H1 (cell line): Measurements from ENCODE around the gene ST14. TPM values are rescaled to one million over a fixed set of nuclear protein-coding genes. Genes with fewer than 3 reads are reported as not detected.

Source experiments
- CTCF ChIA-PET: fragments of 300-600 bp; sonication (Branson Sonifier 250); formaldehyde crosslinking; loops from one replicate; lab custom pipeline; 2021; ENCODE audit not compliant: partially characterized antibody; lab: Charles Lee
- POLR2A ChIA-PET: fragments of 300-600 bp; sonication (Branson Sonifier 250); formaldehyde crosslinking; loops from one replicate; lab custom pipeline; 2021; ENCODE audit warnings: inconsistent platforms; ENCODE audit not compliant: partially characterized antibody; lab: Charles Lee
- DNase-seq, 2 experiments: peaks; one replicate each; pipeline versions ENCODE4 v3.0.0 to v3.0.0-alpha.2; 2010 to 2022; ENCODE audit warnings: low spot score in 2 of 2, low read depth in 1 of 2, mixed read lengths in 1 of 2
- FAIRE-seq: peaks from 2 replicates; lab custom pipeline; 2011; peaks lifted over from hg19 to GRCh38; lab: Jason Lieb, UNC
- H2AFZ ChIP-seq: 2 replicates; pipeline ENCODE4 v1.8.1; 2012; ENCODE audit warnings: low read length, inconsistent platforms
- H2AK5ac ChIP-seq: 2 replicates; pipeline ENCODE4 v1.6.1; 2013; ENCODE audit warnings: low read depth, low read length
- H2BK120ac ChIP-seq: replicated peaks from 2 replicates; pipeline ENCODE3; 2013; ENCODE audit warnings: low read depth, low read length, inconsistent platforms
- H2BK12ac ChIP-seq: 2 replicates; pipeline ENCODE4 v1.6.1; 2013; ENCODE audit warnings: low read depth, low read length
- H2BK15ac ChIP-seq: 2 replicates; pipeline ENCODE4 v1.6.1; 2013; ENCODE audit warnings: low read length
- H2BK20ac ChIP-seq: 2 replicates; pipeline ENCODE4 v1.6.1; 2013; ENCODE audit warnings: low read length
- H2BK5ac ChIP-seq: 2 replicates; pipeline ENCODE4 v1.6.1; 2013; ENCODE audit warnings: low read depth, low read length
- H3K14ac ChIP-seq: 2 replicates; pipeline ENCODE4 v1.6.1; 2013; ENCODE audit warnings: inconsistent platforms; ENCODE audit not compliant: insufficient read length
- H3K18ac ChIP-seq: 2 replicates; pipeline ENCODE4 v1.6.1; 2013; ENCODE audit warnings: low read length; ENCODE audit errors: extremely low read depth
- H3K23ac ChIP-seq: 2 replicates; pipeline ENCODE4 v1.6.1; 2013; ENCODE audit warnings: inconsistent platforms; ENCODE audit not compliant: insufficient read length
- H3K23me2 ChIP-seq: 2 replicates; pipeline ENCODE4 v1.6.1; 2013; ENCODE audit warnings: low read depth, low read length
- H3K27ac ChIP-seq: 2 replicates; pipeline ENCODE4 v1.6.1; 2011; ENCODE audit warnings: low read depth, low read length, inconsistent platforms
- H3K27me3 ChIP-seq, 4 experiments: replicated peaks in 1 of 4; 1 replicate in 1 of 4; 2 replicates in 3 of 4; pipeline versions ENCODE4 v1.6.1 to v1.8.1; 2011 to 2013; ENCODE audit warnings: low read length in 3 of 4, mild to moderate bottlenecking in 3 of 4, inconsistent platforms in 2 of 4, mixed read lengths in 2 of 4, moderate library complexity in 1 of 4; ENCODE audit not compliant: control insufficient read depth in 3 of 4, insufficient read depth in 3 of 4; ENCODE audit errors: extremely low read depth in 1 of 4
- H3K36me3 ChIP-seq, 4 experiments: 2 replicates each; pipeline versions ENCODE4 v1.6.1 to v1.8.1; 2011 to 2013; ENCODE audit warnings: mild to moderate bottlenecking in 4 of 4, low read length in 3 of 4, moderate library complexity in 2 of 4, control low read depth in 1 of 4, inconsistent platforms in 1 of 4; ENCODE audit not compliant: insufficient read depth in 4 of 4, control insufficient read depth in 2 of 4
- H3K4ac ChIP-seq: replicated peaks from 2 replicates; pipeline ENCODE3; 2013; ENCODE audit warnings: low read length, low read depth, mixed read lengths, inconsistent platforms; ENCODE audit not compliant: insufficient read length
- H3K4me1 ChIP-seq, 4 experiments: replicated peaks in 1 of 4; 1 replicate in 1 of 4; 2 replicates in 3 of 4; pipeline versions ENCODE4 v1.6.1 to v1.8.1; 2011 to 2013; ENCODE audit warnings: low read length in 3 of 4, inconsistent platforms in 2 of 4, mixed read lengths in 1 of 4; ENCODE audit not compliant: insufficient read depth in 4 of 4, control insufficient read depth in 3 of 4
- H3K4me2 ChIP-seq, 2 experiments: 2 replicates each; pipeline versions ENCODE4 v1.6.1 to v1.8.1; 2011 to 2013; ENCODE audit warnings: low read depth in 2 of 2, low read length in 2 of 2, control low read depth in 1 of 2, inconsistent platforms in 1 of 2, mild to moderate bottlenecking in 1 of 2; ENCODE audit not compliant: insufficient read depth in 1 of 2
- H3K4me3 ChIP-seq, 4 experiments: fragments of 200-600, 300-600 bp in 1 of 4; sonication (generic), shearing (Covaris generic), sonication (Bioruptor Twin) in 1 of 4; 2 replicates each; pipeline versions ENCODE4 v1.5.1 to v1.8.1; 2011 to 2016; ENCODE audit warnings: low read length in 4 of 4, low read depth in 3 of 4, control low read depth in 2 of 4, inconsistent platforms in 2 of 4, mild to moderate bottlenecking in 2 of 4, mixed read lengths in 1 of 4, moderate library complexity in 1 of 4; ENCODE audit not compliant: insufficient read depth in 2 of 4; ENCODE audit errors: extremely low read depth in 1 of 4
- H3K56ac ChIP-seq: replicated peaks from 2 replicates; pipeline ENCODE3; 2013; ENCODE audit warnings: low read depth, mild to moderate bottlenecking, mixed read lengths, low read length, inconsistent platforms; ENCODE audit not compliant: insufficient read length
- H3K79me1 ChIP-seq: 2 replicates; pipeline ENCODE4 v1.6.1; 2013; ENCODE audit warnings: low read depth, low read length, control low read depth
- H3K79me2 ChIP-seq, 2 experiments: 2 replicates each; pipeline versions ENCODE4 v1.6.1 to v1.8.1; 2012 to 2013; ENCODE audit warnings: low read length in 2 of 2, mild to moderate bottlenecking in 2 of 2, inconsistent platforms in 1 of 2; ENCODE audit not compliant: insufficient read depth in 2 of 2, control insufficient read depth in 1 of 2
- H3K9ac ChIP-seq, 4 experiments: replicated peaks in 1 of 4; 1 replicate in 1 of 4; 2 replicates in 3 of 4; pipeline versions ENCODE4 v1.6.1 to v1.8.1; 2011 to 2013; ENCODE audit warnings: low read depth in 3 of 4, low read length in 3 of 4, control low read depth in 2 of 4, mild to moderate bottlenecking in 2 of 4, moderate library complexity in 2 of 4, inconsistent platforms in 1 of 4; ENCODE audit errors: extremely low read depth in 1 of 4
- H3K9me3 ChIP-seq, 2 experiments: 2 replicates each; pipeline versions ENCODE4 v1.6.1 to v1.8.1; 2012 to 2013; ENCODE audit warnings: mild to moderate bottlenecking in 2 of 2, moderate library complexity in 2 of 2, control low read depth in 1 of 2, inconsistent platforms in 1 of 2, low read depth in 1 of 2, low read length in 1 of 2, mixed read lengths in 1 of 2; ENCODE audit not compliant: insufficient read depth in 2 of 2
- H4K20me1 ChIP-seq, 2 experiments: replicated peaks in 1 of 2; 2 replicates each; pipeline versions ENCODE3 to v1.8.1; 2011 to 2013; ENCODE audit warnings: inconsistent platforms in 2 of 2, low read length in 2 of 2, mild to moderate bottlenecking in 1 of 2; ENCODE audit not compliant: insufficient read depth in 2 of 2, control insufficient read depth in 1 of 2
- H4K5ac ChIP-seq: 2 replicates; pipeline ENCODE4 v1.6.1; 2013; ENCODE audit warnings: low read length, low read depth, mixed read lengths, inconsistent platforms; ENCODE audit not compliant: insufficient read length
- H4K8ac ChIP-seq: 2 replicates; pipeline ENCODE4 v1.8.0; 2013; ENCODE audit warnings: mild to moderate bottlenecking, moderate library complexity, low read length, inconsistent platforms; ENCODE audit not compliant: insufficient read depth; ENCODE audit errors: extremely low read depth
- H4K91ac ChIP-seq: replicated peaks from 2 replicates; pipeline ENCODE3; 2013; ENCODE audit warnings: low read length, mixed read lengths, inconsistent platforms; ENCODE audit not compliant: insufficient read length
- CHD1 ChIP-seq: IDR thresholded peaks from 2 replicates; pipeline ENCODE4 v1.6.1; 2012; ENCODE audit warnings: low read depth, low read length, improper control_type of control experiment
- CREB1 ChIP-seq: IDR thresholded peaks from 2 replicates; pipeline ENCODE4 v1.6.1; 2012; ENCODE audit warnings: inconsistent platforms
- CTBP2 ChIP-seq: IDR thresholded peaks from 2 replicates; pipeline ENCODE4 v1.7.0; 2011; ENCODE audit warnings: borderline replicate concordance, mild to moderate bottlenecking, moderate library complexity, mixed read lengths, low read length; ENCODE audit not compliant: insufficient read depth, insufficient read length
- GABPA ChIP-seq: IDR thresholded peaks from 2 replicates; pipeline ENCODE4 v1.6.1; 2011; ENCODE audit warnings: mild to moderate bottlenecking, low read length, moderate library complexity, borderline replicate concordance; ENCODE audit not compliant: insufficient read depth
- HDAC2 ChIP-seq, 2 experiments: fragments of 300-600 bp in 1 of 2; sonication (generic) in 1 of 2; IDR thresholded peaks; 2 replicates each; pipeline ENCODE4 v1.6.1; 2011 to 2012; ENCODE audit warnings: low read depth in 2 of 2, low read length in 2 of 2, mild to moderate bottlenecking in 2 of 2, moderate library complexity in 2 of 2, borderline replicate concordance in 1 of 2, inconsistent platforms in 1 of 2
- RBBP5 ChIP-seq: IDR thresholded peaks from 2 replicates; pipeline ENCODE4 v1.7.1; 2012; ENCODE audit warnings: low read depth, mild to moderate bottlenecking, inconsistent platforms, low read length, moderate library complexity, borderline replicate concordance
- SAP30 ChIP-seq: fragments of 300-600 bp; sonication (generic); IDR thresholded peaks from 2 replicates; pipeline ENCODE4 v1.7.1; 2012; ENCODE audit warnings: low read length, moderate library complexity, mild to moderate bottlenecking, inconsistent platforms; ENCODE audit not compliant: insufficient read depth, insufficient replicate concordance
- SIRT6 ChIP-seq: IDR thresholded peaks from one replicate; pipeline ENCODE4 v1.7.1; 2012; ENCODE audit warnings: low read length, inconsistent platforms
- SP2 ChIP-seq: IDR thresholded peaks from 2 replicates; pipeline ENCODE4 v1.6.1; 2012; ENCODE audit warnings: mild to moderate bottlenecking, low read length, inconsistent platforms
- WGBS, 2 experiments: shearing (Covaris generic) in 1 of 2; methylation state at CpG; one replicate each; pipeline versions ENCODE4 v1.1.6 to v1.1.7; 2013 to 2015; ENCODE audit warnings: low lambda C conversion rate in 2 of 2, mixed read lengths in 2 of 2, inconsistent platforms in 1 of 2, low coverage in 1 of 2, missing lambda C conversion rate in 1 of 2; ENCODE audit not compliant: insufficient replicate concordance in 2 of 2, insufficient coverage in 1 of 2, insufficient read length in 1 of 2; ENCODE audit errors: extremely low coverage in 1 of 2, missing lambda C conversion rate in 1 of 2; 5-methylcytosine and 5-hydroxymethylcytosine counted together
- polyA plus RNA-seq, 7 experiments: library from polyadenylated mRNA; depleted of rRNA in 3 of 7; stranded (reverse) in 5 of 7; unstranded in 2 of 7; fragments of >200 nt in 5 of 7; fragments of 200-250 nt in 2 of 7; gene quantifications; 1 replicate in 5 of 7; 2 replicates in 1 of 7; 4 replicates in 1 of 7; pipeline versions ENCODE4 v1.2.1 to v1.2.3, GENCODE V29; 2011 to 2013; ENCODE audit warnings: missing spikeins in 2 of 7, mixed read lengths in 2 of 7
- total RNA-seq: library from RNA; stranded (reverse); fragmentation: NEBNext Ultra II Directional; extraction: Animal tissue kit (Norgen Biotek cat#: 25700); gene quantifications from 2 replicates; pipeline ENCODE4 v1.2.1, GENCODE V29; 2021
- TF ChIP-seq, protein P1 (sequence below): IDR thresholded peaks from 2 replicates; pipeline ENCODE4 v1.6.1; 2011; ENCODE audit warnings: low read depth, mild to moderate bottlenecking, low read length; ENCODE audit not compliant: insufficient read depth

The ST14 gene
- total and polyA plus RNA-seq, 2 of the 8 experiments (the other 6 are each of a cell fraction or from before 2014, with no cell fraction given): 22.4 to 24.9 TPM

- H3K4me1 ChIP-seq: no peaks in the 10 kb centered on the region
- H3K79me2 ChIP-seq: no peaks in the 10 kb centered on the region
- H4K8ac ChIP-seq: no peak overlapping the region
- H3K18ac ChIP-seq: no peak overlapping the region
- no peak for FAIRE-seq
- H3K4me3 ChIP-seq: no peak overlapping the region
- no peak overlapping the region for H2BK120ac ChIP-seq
- H2BK12ac ChIP-seq: no peak overlapping the region
- H3K9me3 ChIP-seq: no peaks in the 10 kb centered on the region
- H2BK20ac ChIP-seq: no peak overlapping the region
- no peak overlapping the region for H2BK15ac ChIP-seq
- H3K9ac ChIP-seq: no peak overlapping the region
- no peak overlapping the region for H3K27ac ChIP-seq
- no peak overlapping the region for H4K5ac ChIP-seq
- DNase-seq: no peak
- WGBS, 2 experiments: 94% methylated on average over 27 of the region's 27 CpGs; no CpG with 5 or more reads in 1 of the 2 experiments
- no peak overlapping the region for H3K4me2 ChIP-seq
- no peak overlapping the region for H3K23ac ChIP-seq
- no peaks in the 10 kb centered on the region; the same call in 1 of the 2 replicates for H3K23me2 ChIP-seq
- H3K14ac ChIP-seq: no peak overlapping the region
- no peaks in the 10 kb centered on the region; a peak in 1 of 8 replicates for H3K36me3 ChIP-seq
- H2BK5ac ChIP-seq: no peak overlapping the region
- H4K91ac ChIP-seq: no peak overlapping the region
- ChIA-PET POLR2A (interaction anchor here (0.7 kb wide), 1 partner anchor 251 kb away, joined by 3 read pairs; no protein-coding TSS in a partner anchor), CTCF (interaction anchor here (1.0 to 1.7 kb wide), 3 partner anchors 9 to 58 kb away, joined by 4 to 6 read pairs (median 5); no protein-coding TSS in a partner anchor)
- H3K56ac ChIP-seq: no peak overlapping the region
- no peaks in the 10 kb centered on the region for H4K20me1 ChIP-seq
- no peaks in the 10 kb centered on the region for H3K79me1 ChIP-seq
- H2AFZ ChIP-seq: no peak overlapping the region
- no peak overlapping the region for H2AK5ac ChIP-seq
- H3K4ac ChIP-seq: no peak overlapping the region
- H3K27me3 ChIP-seq: no peaks in the 10 kb centered on the region
- TF ChIP-seq SIRT6 (no peak), CHD1 (no peak), GABPA (no peak), RBBP5 (no peak), CTBP2 (no peak), SP2 (no peak), SAP30 (no peak), CREB1 (no peak), HDAC2 (IDR thresholded peaks at IDR 0.05; ENCODE audit: borderline replicate concordance in 1 of 2, low read depth in 2 of 2, low read length in 2 of 2) (no peak)
- TF ChIP-seq, protein P1, sequence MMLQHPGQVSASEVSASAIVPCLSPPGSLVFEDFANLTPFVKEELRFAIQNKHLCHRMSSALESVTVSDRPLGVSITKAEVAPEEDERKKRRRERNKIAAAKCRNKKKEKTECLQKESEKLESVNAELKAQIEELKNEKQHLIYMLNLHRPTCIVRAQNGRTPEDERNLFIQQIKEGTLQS: no peak
Measured at GRCh38 chr11:130203766-130204702, 44.5 kb downstream of the ST14 start.
